ENCODE measurements around the gene EPO. TPM values are rescaled to one million over a fixed set of nuclear protein-coding genes. Genes with fewer than 3 reads are reported as not detected.

EPO gene
- total RNA-seq, 2 donors from 2014 or later, result 1.3 to 2.6 TPM

DNA sequence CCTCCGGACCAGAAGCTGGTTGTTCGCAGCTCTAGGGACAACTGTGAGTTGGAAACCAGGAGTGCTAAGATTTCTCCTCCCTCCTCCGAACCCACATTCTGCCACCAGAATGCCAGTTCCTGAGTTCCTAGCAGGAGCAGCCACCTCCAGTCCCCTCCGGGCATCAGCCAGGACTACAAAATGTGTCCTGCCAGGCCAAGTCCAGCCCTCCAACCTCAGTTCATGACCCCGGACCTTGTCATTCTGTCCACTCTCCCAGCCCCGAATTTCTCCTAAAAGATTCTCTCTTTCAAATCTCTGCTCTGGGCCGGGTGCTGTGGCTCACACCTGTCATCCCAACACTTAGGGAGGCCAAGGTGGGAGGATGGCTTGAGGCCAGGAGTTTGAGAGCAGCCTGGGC lies 15.5 kb downstream of the EPO start:
- intact Hi-C loops (cut with DNase I), result no loop called here
- no peak for TF ChIP-seq POLR2A (IDR thresholded peaks at IDR 0.05)
- TF ChIP-seq, protein P1, sequence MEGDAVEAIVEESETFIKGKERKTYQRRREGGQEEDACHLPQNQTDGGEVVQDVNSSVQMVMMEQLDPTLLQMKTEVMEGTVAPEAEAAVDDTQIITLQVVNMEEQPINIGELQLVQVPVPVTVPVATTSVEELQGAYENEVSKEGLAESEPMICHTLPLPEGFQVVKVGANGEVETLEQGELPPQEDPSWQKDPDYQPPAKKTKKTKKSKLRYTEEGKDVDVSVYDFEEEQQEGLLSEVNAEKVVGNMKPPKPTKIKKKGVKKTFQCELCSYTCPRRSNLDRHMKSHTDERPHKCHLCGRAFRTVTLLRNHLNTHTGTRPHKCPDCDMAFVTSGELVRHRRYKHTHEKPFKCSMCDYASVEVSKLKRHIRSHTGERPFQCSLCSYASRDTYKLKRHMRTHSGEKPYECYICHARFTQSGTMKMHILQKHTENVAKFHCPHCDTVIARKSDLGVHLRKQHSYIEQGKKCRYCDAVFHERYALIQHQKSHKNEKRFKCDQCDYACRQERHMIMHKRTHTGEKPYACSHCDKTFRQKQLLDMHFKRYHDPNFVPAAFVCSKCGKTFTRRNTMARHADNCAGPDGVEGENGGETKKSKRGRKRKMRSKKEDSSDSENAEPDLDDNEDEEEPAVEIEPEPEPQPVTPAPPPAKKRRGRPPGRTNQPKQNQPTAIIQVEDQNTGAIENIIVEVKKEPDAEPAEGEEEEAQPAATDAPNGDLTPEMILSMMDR (IDR thresholded peaks at IDR 0.05), result no peak
- no peak overlapping the region for H3K27ac ChIP-seq
- H3K27me3 ChIP-seq, result no peaks in the 10 kb centered on the region
- no peaks in the 10 kb centered on the region for H3K9me3 ChIP-seq
- DNase-seq (no peak), ATAC-seq (no peak)
- no peak overlapping the region for H3K4me3 ChIP-seq
- H3K4me1 ChIP-seq, result no peaks in the 10 kb centered on the region
- no peaks in the 10 kb centered on the region for H3K36me3 ChIP-seq (replicated peaks in 1 of 2; ENCODE audit: insufficient read depth in 1 of 2, low read depth in 2 of 2)
- WGBS, 2 donors, result 79 to 85% methylated on average over 6 to 7 of the region's 7 CpGs

- intact Hi-C loops (cut with DNase I), result no loop called here
- no peaks in the 10 kb centered on the region for H3K36me3 ChIP-seq (replicated peaks in 1 of 2; ENCODE audit: insufficient read depth in 1 of 2, low read depth in 2 of 2)
- no peaks in the 10 kb centered on the region for H3K27me3 ChIP-seq
- DNase-seq (no peak), ATAC-seq (no peak)
- TF ChIP-seq POLR2A (IDR thresholded peaks at IDR 0.05), result no peak
- TF ChIP-seq, protein P1 (IDR thresholded peaks at IDR 0.05), result no peak
- WGBS, 2 donors, result 78% methylated on average over 5 of the region's 13 CpGs; no CpG with 5 or more reads in 1 of the 2 donors
- no peak overlapping the region for H3K4me3 ChIP-seq
- H3K27ac ChIP-seq, result no peak overlapping the region
- no peaks in the 10 kb centered on the region for H3K9me3 ChIP-seq
- no peaks in the 10 kb centered on the region for H3K4me1 ChIP-seq
Measured at GRCh38 chr7:100736671-100737070, 16.4 kb downstream of the EPO start.

DNA sequence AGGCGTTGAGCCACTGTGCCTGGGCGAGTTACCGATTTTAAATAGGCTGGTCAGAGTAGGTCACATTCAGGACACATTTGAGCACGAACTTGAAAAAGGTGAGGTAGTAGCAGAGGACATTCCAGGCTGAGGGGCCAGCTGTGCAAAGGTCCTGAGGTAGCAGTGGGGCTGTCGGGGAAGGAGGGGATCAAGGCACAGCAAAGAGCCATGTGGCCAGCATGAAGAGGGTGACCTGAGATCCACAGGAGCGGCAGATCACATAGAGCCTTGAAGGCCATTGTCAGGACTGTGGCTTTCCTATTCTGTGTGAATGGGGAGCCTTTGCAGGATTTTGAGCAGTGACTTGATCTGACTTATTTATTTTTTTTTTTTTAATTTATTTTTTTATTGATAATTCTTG lies 19.7 kb downstream of the EPO start:
- Histone ChIP-seq H3K27ac (no peak overlapping the region), H3K9me3 (no peaks in the 10 kb centered on the region), H3K4me3 (no peak overlapping the region), H3K4me1 (no peaks in the 10 kb centered on the region), H3K36me3 (replicated peaks in 1 of 2; ENCODE audit: insufficient read depth in 1 of 2, low read depth in 2 of 2) (no peaks in the 10 kb centered on the region), H3K27me3 (no peaks in the 10 kb centered on the region)
- ATAC-seq (no peak), DNase-seq (no peak)
- intact Hi-C loops (cut with DNase I), result no loop called here
- no peak for TF ChIP-seq POLR2A (IDR thresholded peaks at IDR 0.05)
- TF ChIP-seq, protein P1 (IDR thresholded peaks at IDR 0.05), result no peak
- 80 to 90% methylated on average over 1 to 6 of the region's 6 CpGs for WGBS, 2 donors

DNA sequence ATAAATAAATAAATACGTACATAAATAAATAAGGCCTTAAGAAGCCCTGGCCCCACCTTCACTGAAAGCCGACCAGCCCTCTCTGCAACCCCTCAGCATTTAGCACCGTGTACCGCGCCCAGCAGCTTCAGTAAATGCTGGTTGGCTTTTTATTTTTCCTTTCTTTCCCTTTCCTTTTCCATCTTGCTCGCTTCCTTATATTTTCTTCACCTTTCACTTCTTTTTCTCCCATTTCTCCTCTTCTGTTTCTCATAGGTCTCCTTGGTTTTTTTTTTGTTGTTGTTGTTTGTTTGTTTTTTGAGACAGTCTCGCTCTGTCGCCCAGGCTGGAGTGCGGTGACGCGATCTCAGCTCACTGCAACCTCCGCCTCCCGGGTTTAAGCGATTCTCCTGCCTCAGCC lies 24.3 kb downstream of the EPO start:
- Histone ChIP-seq H3K4me3 (no peak overlapping the region), H3K27me3 (no peaks in the 10 kb centered on the region), H3K9me3 (no peaks in the 10 kb centered on the region), H3K27ac (no peak overlapping the region), H3K36me3 (replicated peaks in 1 of 2; ENCODE audit: insufficient read depth in 1 of 2, low read depth in 2 of 2) (no peaks in the 10 kb centered on the region), H3K4me1 (peaks cover 4% of the 10 kb centered on the region)
- TF ChIP-seq, protein P1 (IDR thresholded peaks at IDR 0.05), result no peak
- TF ChIP-seq POLR2A (IDR thresholded peaks at IDR 0.05), result no peak
- 89 to 91% methylated on average over 14 of the region's 14 CpGs for WGBS, 2 donors
- DNase-seq, result no peak
- no peak for ATAC-seq
- intact Hi-C loops (cut with DNase I), result no loop called here

- Histone ChIP-seq H3K4me3 (no peak overlapping the region), H3K9me3 (no peaks in the 10 kb centered on the region), H3K27ac (no peak overlapping the region), H3K27me3 (no peaks in the 10 kb centered on the region), H3K36me3 (replicated peaks in 1 of 2; ENCODE audit: insufficient read depth in 1 of 2, low read depth in 2 of 2) (no peaks in the 10 kb centered on the region), H3K4me1 (peaks cover 4% of the 10 kb centered on the region)
- DNase-seq (peak in 3 of 4 donors; percentile 21 to 55 (median 36)), ATAC-seq (peak; percentile 72)
- WGBS, 2 donors, result 25 to 32% methylated on average over 22 to 27 of the region's 28 CpGs
- TF ChIP-seq, protein P1 (IDR thresholded peaks at IDR 0.05), result no peak
- peak in 1 of 3 donors; percentile 28 for TF ChIP-seq POLR2A (IDR thresholded peaks at IDR 0.05)
- intact Hi-C loops (cut with DNase I), result no loop called here
Measured at GRCh38 chr7:100745184-100745583, 24.9 kb downstream of the EPO start.

Data from body of pancreas (tissue), 4 donors.